ENCODE data around the gene TBX1. TPM values are rescaled to one million over a fixed set of nuclear protein-coding genes. Genes with fewer than 3 reads are reported as not detected.

Gene TBX1
- not detected for total RNA-seq

GRCh38 chr22:19760058-19760950, at the start of gene TBX1:
Gene TBX1 (plus strand): TSS chr22:19760778. CDS start chr22:19760844, 66 bp downstream.
- peaks cover 0 to 11% of the 10 kb centered on the region in 2 donors for H3K4me1 ChIP-seq
- H3K27ac ChIP-seq: peak within 1 kb of the TSS in 1 of 2 donors; percentile 36
- H3K36me3 ChIP-seq: no peaks in the 10 kb centered on the region
- TF ChIP-seq CTCF (IDR thresholded peaks at IDR 0.05): no peak
- H3K27me3 ChIP-seq: peaks cover 12% of the 10 kb centered on the region
- no peak for DNase-seq (ENCODE audit: low spot score in 2 of 2)
- no peaks in the 10 kb centered on the region for H3K9me3 ChIP-seq
- peak within 1 kb of the TSS; percentile 21 to 67 for H3K4me3 ChIP-seq
- intact Hi-C loops (cut with DNase I): no loop called here

- no peak overlapping the region for H3K27ac ChIP-seq
- H3K27me3 ChIP-seq: no peaks in the 10 kb centered on the region
- DNase-seq (ENCODE audit: low spot score in 2 of 2): no peak
- no peak overlapping the region for H3K4me3 ChIP-seq
- intact Hi-C loops (cut with DNase I): loop anchor here (10.0 kb wide), 4 partner anchors 78 to 568 kb away; partner anchors contain the start of genes CLTCL1, ESS2, RANBP1 and TRMT2A
- H3K4me1 ChIP-seq: peaks cover 10 to 20% of the 10 kb centered on the region in 2 donors
- no peak for TF ChIP-seq CTCF (IDR thresholded peaks at IDR 0.05)
- no peaks in the 10 kb centered on the region for H3K9me3 ChIP-seq
- H3K36me3 ChIP-seq: no peaks in the 10 kb centered on the region
Observed at GRCh38 chr22:19713245-19713644, 47.3 kb upstream of the TBX1 start.

GRCh38 chr22:19713650-19714311, 46.8 kb upstream of the TBX1 start:
- DNase-seq (ENCODE audit: low spot score in 2 of 2): no peak
- H3K27me3 ChIP-seq: no peaks in the 10 kb centered on the region
- H3K4me3 ChIP-seq: peak overlapping the region; percentile 70 to 90
- no peak overlapping the region for H3K27ac ChIP-seq
- no peak for TF ChIP-seq CTCF (IDR thresholded peaks at IDR 0.05)
- no peaks in the 10 kb centered on the region for H3K9me3 ChIP-seq
- intact Hi-C loops (cut with DNase I): loop anchor here (10.0 kb wide), 4 partner anchors 79 to 569 kb away; partner anchors contain the start of genes CLTCL1, ESS2, RANBP1 and TRMT2A
- H3K36me3 ChIP-seq: no peaks in the 10 kb centered on the region
- peaks cover 10 to 25% of the 10 kb centered on the region in 2 donors for H3K4me1 ChIP-seq

GRCh38 chr22:19714312-19715187, 46.0 kb upstream of the TBX1 start, which contains the start of gene SEPTIN5:
Gene SEPTIN5 (plus strand): TSS chr22:19714503. CDS start chr22:19714589, 86 bp downstream.
- Histone ChIP-seq H3K36me3 (no peaks in the 10 kb centered on the region), H3K4me1 (peaks cover 12 to 31% of the 10 kb centered on the region in 2 donors), H3K4me3 (peak within 1 kb of the TSS; percentile 70 to 90), H3K27ac (peak within 1 kb of the TSS; percentile 1 to 33), H3K9me3 (no peaks in the 10 kb centered on the region), H3K27me3 (no peaks in the 10 kb centered on the region)
- intact Hi-C loops (cut with DNase I): loop anchor here (5.0 to 10.0 kb wide), 6 partner anchors 80 to 570 kb away; partner anchors contain the start of genes CLTCL1, ESS2, HIRA and MRPL40
- no peak for TF ChIP-seq CTCF (IDR thresholded peaks at IDR 0.05)
- no peak for DNase-seq (ENCODE audit: low spot score in 2 of 2)
